GM23338 (cell line): Measurements from ENCODE around the gene SORBS1.

Experiments used
- CREB1 ChIP-seq: fragments of 250-450 bp; sonication (Bioruptor Pico); IDR thresholded peaks from 2 replicates; pipeline ENCODE4 v1.5.0; 2020; ENCODE audit warnings: low read depth, mild to moderate bottlenecking, moderate library complexity
- EZH2 ChIP-seq: fragments of 200-600 bp; sonication (generic); IDR thresholded peaks from one replicate; pipeline ENCODE4 v1.8.0; 2017; ENCODE audit warnings: antibody characterized with exemption, mild to moderate bottlenecking, low read depth; ENCODE audit not compliant: unreplicated experiment
- JUNB ChIP-seq: IDR thresholded peaks from one replicate; pipeline ENCODE4 v1.6.1; 2016; ENCODE audit warnings: antibody characterized with exemption; ENCODE audit not compliant: unreplicated experiment
- POLR2AphosphoS5 ChIP-seq: IDR thresholded peaks from 2 replicates; pipeline ENCODE4 v1.6.1; 2016; ENCODE audit warnings: antibody characterized with exemption, low read depth
- STAT1 ChIP-seq: IDR thresholded peaks from one replicate; pipeline ENCODE4 v1.6.1; 2016; ENCODE audit warnings: antibody characterized with exemption; ENCODE audit not compliant: unreplicated experiment
- TF ChIP-seq, protein P1 (sequence below), 2 experiments: fragments of 200-600 bp in 1 of 2; sonication (generic) in 1 of 2; conservative IDR thresholded peaks; 2 replicates each; pipeline versions ENCODE4 v1.5.1 to v1.6.1; 2016 to 2017; ENCODE audit warnings: antibody characterized with exemption in 2 of 2, low read depth in 2 of 2, mild to moderate bottlenecking in 2 of 2, moderate library complexity in 1 of 2

DNA sequence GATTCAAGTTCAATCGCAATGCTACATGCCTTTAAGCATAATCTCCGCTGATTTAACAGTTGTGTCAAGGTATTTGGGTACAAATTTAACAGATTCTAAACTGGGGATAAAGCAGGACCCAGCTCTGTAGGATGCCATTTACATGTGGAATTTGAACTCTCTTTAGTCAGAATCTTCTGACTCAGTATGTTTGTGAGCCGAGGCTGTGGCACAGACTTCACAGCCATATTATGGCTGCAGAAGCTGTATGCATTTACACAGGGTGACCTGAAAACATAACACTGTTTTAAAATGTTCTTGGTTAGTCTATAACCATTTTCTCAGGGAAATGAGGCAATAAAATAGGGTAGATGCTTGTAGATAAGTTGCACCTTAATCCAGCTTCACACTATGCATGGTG, 279.1 kb downstream of the SORBS1 start:
- TF ChIP-seq, protein P1, sequence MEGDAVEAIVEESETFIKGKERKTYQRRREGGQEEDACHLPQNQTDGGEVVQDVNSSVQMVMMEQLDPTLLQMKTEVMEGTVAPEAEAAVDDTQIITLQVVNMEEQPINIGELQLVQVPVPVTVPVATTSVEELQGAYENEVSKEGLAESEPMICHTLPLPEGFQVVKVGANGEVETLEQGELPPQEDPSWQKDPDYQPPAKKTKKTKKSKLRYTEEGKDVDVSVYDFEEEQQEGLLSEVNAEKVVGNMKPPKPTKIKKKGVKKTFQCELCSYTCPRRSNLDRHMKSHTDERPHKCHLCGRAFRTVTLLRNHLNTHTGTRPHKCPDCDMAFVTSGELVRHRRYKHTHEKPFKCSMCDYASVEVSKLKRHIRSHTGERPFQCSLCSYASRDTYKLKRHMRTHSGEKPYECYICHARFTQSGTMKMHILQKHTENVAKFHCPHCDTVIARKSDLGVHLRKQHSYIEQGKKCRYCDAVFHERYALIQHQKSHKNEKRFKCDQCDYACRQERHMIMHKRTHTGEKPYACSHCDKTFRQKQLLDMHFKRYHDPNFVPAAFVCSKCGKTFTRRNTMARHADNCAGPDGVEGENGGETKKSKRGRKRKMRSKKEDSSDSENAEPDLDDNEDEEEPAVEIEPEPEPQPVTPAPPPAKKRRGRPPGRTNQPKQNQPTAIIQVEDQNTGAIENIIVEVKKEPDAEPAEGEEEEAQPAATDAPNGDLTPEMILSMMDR (conservative IDR thresholded peaks at IDR 0.05; ENCODE audit: low read depth in 2 of 2): no peak
- TF ChIP-seq POLR2AphosphoS5: no peak
- TF ChIP-seq CREB1 (CRISPR knock-in tag): no peak
- no peak for TF ChIP-seq EZH2
- TF ChIP-seq JUNB: no peak
- TF ChIP-seq STAT1: no peak
